ENCODE measurements around the gene CREB3L2. TPM values are rescaled to one million over a fixed set of nuclear protein-coding genes. Genes with fewer than 3 reads are reported as not detected.

CREB3L2 gene
- total and polyA plus RNA-seq, 2 donors (not counting 1 experiment from before 2014, with no cell fraction given), result 13.8 to 25.1 TPM

- CTCF ChIA-PET, result no interaction called here
- Histone ChIP-seq H3K4me1 (ENCODE audit: control insufficient read depth in 2 of 2, insufficient read depth in 2 of 2, low read length in 2 of 2) (no peaks in the 10 kb centered on the region), H3K4me3 (ENCODE audit: control extremely low read depth in 1 of 5, extremely low read depth in 1 of 5, insufficient read depth in 1 of 5, low read depth in 2 of 5, low read length in 4 of 5) (no peak overlapping the region), H3K36me3 (replicated peaks in 1 of 2; ENCODE audit: control extremely low read depth in 1 of 2, control insufficient read depth in 1 of 2, extremely low read depth in 1 of 2, insufficient read depth in 2 of 2, low read length in 1 of 2) (no peaks in the 10 kb centered on the region), H3K27ac (ENCODE audit: low read length in 2 of 2) (no peak overlapping the region), H3K9ac (ENCODE audit: low read length) (no peak overlapping the region), H4K20me1 (ENCODE audit: control insufficient read depth, insufficient read depth, low read length, poor library complexity, severe bottlenecking) (no peaks in the 10 kb centered on the region), H2AFZ (ENCODE audit: insufficient read depth, low read depth, low read length, poor library complexity, severe bottlenecking) (no peak overlapping the region), H3K4me2 (replicated peaks; ENCODE audit: low read depth, low read length, poor library complexity, severe bottlenecking) (no peak overlapping the region), H3K79me2 (ENCODE audit: control insufficient read depth, insufficient read depth, low read length) (peaks cover 16% of the 10 kb centered on the region), H3K9me3 (ENCODE audit: control extremely low read depth in 1 of 3, control insufficient read depth in 2 of 3, insufficient read depth in 1 of 3, low read length in 2 of 3) (no peaks in the 10 kb centered on the region), H3K27me3 (replicated peaks in 1 of 4; ENCODE audit: control extremely low read depth in 1 of 4, control insufficient read depth in 3 of 4, insufficient read depth in 4 of 4, low read length in 3 of 4) (no peaks in the 10 kb centered on the region)
- Mint-ChIP-seq H3K27ac (no peak overlapping the region), H3K4me1 (no peaks in the 10 kb centered on the region), H3K4me3 (no peak overlapping the region), H3K27me3 (no peaks in the 10 kb centered on the region), H3K9me3 (ENCODE audit: insufficient read depth) (no peaks in the 10 kb centered on the region)
- DNase-seq (no peak), ATAC-seq (ENCODE audit: low read depth) (no peak)
- POLR2A ChIA-PET, result no interaction called here
- TF ChIP-seq EZH2 (IDR thresholded peaks at IDR 0.05; ENCODE audit: borderline replicate concordance, insufficient read depth, low read depth, low read length, poor library complexity, severe bottlenecking) (no peak), CTCF (IDR thresholded peaks at IDR 0.05) (no peak)
- 100% methylated on average over 3 of the region's 6 CpGs for WGBS (ENCODE audit: insufficient coverage)
- intact Hi-C loops (cut with micrococcal nuclease), result no loop called here
These were observed 57.7 kb downstream of the CREB3L2 start for GRCh38 chr7:137944168-137944567.

- Histone ChIP-seq H3K9me3 (ENCODE audit: control extremely low read depth in 1 of 3, control insufficient read depth in 2 of 3, insufficient read depth in 1 of 3, low read length in 2 of 3) (no peaks in the 10 kb centered on the region), H3K4me3 (ENCODE audit: control extremely low read depth in 1 of 5, extremely low read depth in 1 of 5, insufficient read depth in 1 of 5, low read depth in 2 of 5, low read length in 4 of 5) (no peak overlapping the region), H3K36me3 (replicated peaks in 1 of 2; ENCODE audit: control extremely low read depth in 1 of 2, control insufficient read depth in 1 of 2, extremely low read depth in 1 of 2, insufficient read depth in 2 of 2, low read length in 1 of 2) (no peaks in the 10 kb centered on the region), H3K79me2 (ENCODE audit: control insufficient read depth, insufficient read depth, low read length) (peaks cover 20% of the 10 kb centered on the region), H4K20me1 (ENCODE audit: control insufficient read depth, insufficient read depth, low read length, poor library complexity, severe bottlenecking) (no peaks in the 10 kb centered on the region), H3K9ac (ENCODE audit: low read length) (no peak overlapping the region), H3K27ac (ENCODE audit: low read length in 2 of 2) (no peak overlapping the region), H2AFZ (ENCODE audit: insufficient read depth, low read depth, low read length, poor library complexity, severe bottlenecking) (no peak overlapping the region), H3K27me3 (replicated peaks in 1 of 4; ENCODE audit: control extremely low read depth in 1 of 4, control insufficient read depth in 3 of 4, insufficient read depth in 4 of 4, low read length in 3 of 4) (no peaks in the 10 kb centered on the region), H3K4me1 (ENCODE audit: control insufficient read depth in 2 of 2, insufficient read depth in 2 of 2, low read length in 2 of 2) (no peaks in the 10 kb centered on the region), H3K4me2 (replicated peaks; ENCODE audit: low read depth, low read length, poor library complexity, severe bottlenecking) (no peak overlapping the region)
- 94% methylated on average over 2 of the region's 2 CpGs for WGBS (ENCODE audit: insufficient coverage)
- no peak overlapping the region for H3K27ac Mint-ChIP-seq
- no peak for ATAC-seq (ENCODE audit: low read depth)
- H3K4me3 Mint-ChIP-seq, result no peak overlapping the region
- H3K9me3 Mint-ChIP-seq (ENCODE audit: insufficient read depth), result no peaks in the 10 kb centered on the region
- POLR2A ChIA-PET, result no interaction called here
- no peak for DNase-seq
- H3K4me1 Mint-ChIP-seq, result no peaks in the 10 kb centered on the region
- CTCF ChIA-PET, result no interaction called here
- intact Hi-C loops (cut with micrococcal nuclease), result no loop called here
- no peak for TF ChIP-seq EZH2 (IDR thresholded peaks at IDR 0.05; ENCODE audit: borderline replicate concordance, insufficient read depth, low read depth, low read length, poor library complexity, severe bottlenecking)
- TF ChIP-seq CTCF (IDR thresholded peaks at IDR 0.05), result no peak
- no peaks in the 10 kb centered on the region for H3K27me3 Mint-ChIP-seq
These were observed 58.7 kb downstream of the CREB3L2 start for GRCh38 chr7:137943132-137943551.

Measured in B cell (primary cell).